ENCODE measurements around the gene LARP4.

Gene LARP4

DNA sequence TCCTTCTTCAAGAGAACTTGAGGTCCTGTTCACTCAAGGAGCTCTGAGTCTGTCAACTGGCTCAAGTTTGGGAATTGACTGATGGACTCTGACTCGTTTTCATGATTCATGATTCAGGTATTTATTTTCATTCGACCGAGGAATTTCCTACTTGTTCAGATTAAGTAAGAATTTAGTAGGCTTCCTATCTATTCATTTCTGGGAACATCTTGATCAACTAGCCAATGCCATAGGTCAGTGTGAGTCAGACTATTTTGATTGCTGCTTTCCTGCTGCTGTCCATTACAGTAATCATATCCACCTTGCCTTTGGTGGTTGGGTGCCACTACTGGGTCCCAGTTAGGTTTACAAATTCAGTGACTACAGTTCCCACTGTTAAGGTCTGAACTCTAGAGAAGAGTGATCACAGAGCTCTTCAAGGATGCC is 10.4 kb upstream of the LARP4 start:
- Histone ChIP-seq H4K20me1 (ENCODE audit: control insufficient read depth, insufficient read depth, low read depth, low read length) (no peaks in the 10 kb centered on the region), H3K4me1 (ENCODE audit: control insufficient read depth, low read length) (peaks cover 16% of the 10 kb centered on the region), H3F3A (ENCODE audit: control insufficient read depth, insufficient read depth) (no peaks in the 10 kb centered on the region), H3K9me2 (replicated peaks; ENCODE audit: control insufficient read depth, low read length) (no peaks in the 10 kb centered on the region), H3K9me3 (ENCODE audit: control insufficient read depth, insufficient read depth, low read length) (no peaks in the 10 kb centered on the region), H3K4me2 (ENCODE audit: low read length) (no peak overlapping the region), H3K4me3 (ENCODE audit: low read length) (no peak overlapping the region), H3K27me3 (ENCODE audit: control insufficient read depth, low read length) (no peaks in the 10 kb centered on the region), H3K36me3 (ENCODE audit: control insufficient read depth, low read length) (no peaks in the 10 kb centered on the region), H3K79me2 (ENCODE audit: control insufficient read depth, low read length) (no peaks in the 10 kb centered on the region), H3K27ac (ENCODE audit: low read depth, low read length) (no peak overlapping the region)
- TF ChIP-seq, protein P1, sequence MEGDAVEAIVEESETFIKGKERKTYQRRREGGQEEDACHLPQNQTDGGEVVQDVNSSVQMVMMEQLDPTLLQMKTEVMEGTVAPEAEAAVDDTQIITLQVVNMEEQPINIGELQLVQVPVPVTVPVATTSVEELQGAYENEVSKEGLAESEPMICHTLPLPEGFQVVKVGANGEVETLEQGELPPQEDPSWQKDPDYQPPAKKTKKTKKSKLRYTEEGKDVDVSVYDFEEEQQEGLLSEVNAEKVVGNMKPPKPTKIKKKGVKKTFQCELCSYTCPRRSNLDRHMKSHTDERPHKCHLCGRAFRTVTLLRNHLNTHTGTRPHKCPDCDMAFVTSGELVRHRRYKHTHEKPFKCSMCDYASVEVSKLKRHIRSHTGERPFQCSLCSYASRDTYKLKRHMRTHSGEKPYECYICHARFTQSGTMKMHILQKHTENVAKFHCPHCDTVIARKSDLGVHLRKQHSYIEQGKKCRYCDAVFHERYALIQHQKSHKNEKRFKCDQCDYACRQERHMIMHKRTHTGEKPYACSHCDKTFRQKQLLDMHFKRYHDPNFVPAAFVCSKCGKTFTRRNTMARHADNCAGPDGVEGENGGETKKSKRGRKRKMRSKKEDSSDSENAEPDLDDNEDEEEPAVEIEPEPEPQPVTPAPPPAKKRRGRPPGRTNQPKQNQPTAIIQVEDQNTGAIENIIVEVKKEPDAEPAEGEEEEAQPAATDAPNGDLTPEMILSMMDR (IDR thresholded peaks at IDR 0.05; ENCODE audit: low read depth, low read length, poor library complexity, severe bottlenecking) = no peak
- no peak for TF ChIP-seq EZH2phosphoT487 (IDR thresholded peaks at IDR 0.05; ENCODE audit: borderline replicate concordance, low read length)

DNA sequence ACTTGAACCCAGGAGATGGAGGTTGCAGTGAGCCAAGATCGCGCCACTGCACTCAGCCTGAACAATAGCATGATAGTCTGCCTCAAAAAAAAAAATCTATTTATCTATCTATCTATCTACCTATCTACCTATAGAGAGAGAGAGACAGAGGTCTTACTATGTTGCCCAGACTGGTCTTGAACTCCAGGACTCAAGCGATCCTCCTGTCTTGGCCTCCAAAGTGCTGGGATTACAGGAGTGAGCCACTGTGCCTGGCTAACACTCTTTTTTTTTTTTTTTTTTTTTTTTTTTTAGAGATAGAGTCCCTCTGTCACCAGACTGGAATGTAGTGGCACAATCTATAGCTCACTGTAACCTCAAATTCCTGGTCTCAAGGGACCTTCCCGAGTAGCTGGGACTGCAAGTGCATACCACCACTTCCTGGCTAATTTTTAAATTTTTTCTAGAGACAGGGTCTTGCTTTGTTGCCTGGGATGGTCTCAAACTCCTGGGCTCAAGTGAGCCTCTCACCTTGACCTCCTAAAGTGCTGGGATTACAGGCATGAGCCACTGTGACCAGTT is 6.1 kb upstream of the LARP4 start:
- no peaks in the 10 kb centered on the region for H3K27me3 ChIP-seq (ENCODE audit: control insufficient read depth, low read length)
- no peaks in the 10 kb centered on the region for H3K36me3 ChIP-seq (ENCODE audit: control insufficient read depth, low read length)
- no peaks in the 10 kb centered on the region for H3K9me2 ChIP-seq (replicated peaks; ENCODE audit: control insufficient read depth, low read length)
- no peak overlapping the region for H3K4me3 ChIP-seq (ENCODE audit: low read length)
- H3K79me2 ChIP-seq (ENCODE audit: control insufficient read depth, low read length) = no peaks in the 10 kb centered on the region
- peaks cover under 1% of the 10 kb centered on the region; the same call in 1 of the 2 replicates for H3K4me1 ChIP-seq (ENCODE audit: control insufficient read depth, low read length)
- H3K9me3 ChIP-seq (ENCODE audit: control insufficient read depth, insufficient read depth, low read length) = no peaks in the 10 kb centered on the region
- H3F3A ChIP-seq (ENCODE audit: control insufficient read depth, insufficient read depth) = no peaks in the 10 kb centered on the region; the same call in 1 of the 2 replicates
- H3K4me2 ChIP-seq (ENCODE audit: low read length) = no peak overlapping the region
- TF ChIP-seq EZH2phosphoT487 (IDR thresholded peaks at IDR 0.05; ENCODE audit: borderline replicate concordance, low read length) = no peak
- TF ChIP-seq, protein P1 (IDR thresholded peaks at IDR 0.05; ENCODE audit: low read depth, low read length, poor library complexity, severe bottlenecking) = no peak
- H3K27ac ChIP-seq (ENCODE audit: low read depth, low read length) = no peak overlapping the region
- H4K20me1 ChIP-seq (ENCODE audit: control insufficient read depth, insufficient read depth, low read depth, low read length) = no peaks in the 10 kb centered on the region

DNA sequence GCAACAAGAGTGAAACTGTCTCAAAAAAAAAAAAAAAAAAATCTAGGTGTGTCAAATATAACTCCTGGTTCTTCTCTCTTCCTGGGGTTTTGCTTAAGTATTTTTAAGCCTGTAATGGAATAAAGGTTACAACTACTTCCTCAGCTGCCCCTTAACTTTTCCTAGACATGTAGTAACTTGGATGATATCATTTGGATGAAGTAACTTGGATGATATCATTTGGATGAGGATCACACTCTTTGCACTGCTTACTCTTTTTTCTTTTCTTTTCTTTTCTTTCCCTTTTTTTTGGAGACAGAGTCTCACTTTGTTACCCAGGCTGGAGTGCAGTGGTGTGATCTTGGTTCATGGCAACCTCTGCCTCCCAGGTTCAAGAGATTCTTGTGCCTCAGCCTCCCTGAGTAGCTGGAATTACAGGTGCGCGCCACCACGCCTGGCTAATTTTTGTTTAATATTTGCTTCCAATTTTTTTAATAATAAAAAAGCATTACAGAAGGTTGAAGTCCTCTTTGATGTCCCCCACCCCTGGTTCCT is 3.5 kb upstream of the LARP4 start:
- Histone ChIP-seq H3K4me3 (ENCODE audit: low read length) (no peak overlapping the region), H3K79me2 (ENCODE audit: control insufficient read depth, low read length) (peaks cover 15% of the 10 kb centered on the region), H3K27ac (ENCODE audit: low read depth, low read length) (no peak overlapping the region), H3K36me3 (ENCODE audit: control insufficient read depth, low read length) (peaks cover 12% of the 10 kb centered on the region), H3F3A (ENCODE audit: control insufficient read depth, insufficient read depth) (no peaks in the 10 kb centered on the region; the same call in 1 of the 2 replicates), H4K20me1 (ENCODE audit: control insufficient read depth, insufficient read depth, low read depth, low read length) (0 out of 2 replicates have a peak, but pooled peaks cover 3% of the 10 kb centered on the region), H3K4me2 (ENCODE audit: low read length) (no peak overlapping the region), H3K4me1 (ENCODE audit: control insufficient read depth, low read length) (peaks cover 6% of the 10 kb centered on the region), H3K9me2 (replicated peaks; ENCODE audit: control insufficient read depth, low read length) (no peaks in the 10 kb centered on the region), H3K27me3 (ENCODE audit: control insufficient read depth, low read length) (no peaks in the 10 kb centered on the region), H3K9me3 (ENCODE audit: control insufficient read depth, insufficient read depth, low read length) (no peaks in the 10 kb centered on the region)
- TF ChIP-seq, protein P1 (IDR thresholded peaks at IDR 0.05; ENCODE audit: low read depth, low read length, poor library complexity, severe bottlenecking) = no peak
- no peak for TF ChIP-seq EZH2phosphoT487 (IDR thresholded peaks at IDR 0.05; ENCODE audit: borderline replicate concordance, low read length)

Data from DOHH2 (cell line).